ENCODE data around the gene TMCC3. TPM values are rescaled to one million over a fixed set of nuclear protein-coding genes. Genes with fewer than 3 reads are reported as not detected.
A peak's percentile ranks its signal among the peaks of the same experiment; 100 is the strongest.

Gene TMCC3
- total RNA-seq, 1 experiment from 2014 or later, result 1.9 TPM

GRCh38 chr12:94618995-94619695, 31.2 kb downstream of the TMCC3 start:
- Mint-ChIP-seq H3K9me3 (ENCODE audit: unreplicated experiment) (no peaks in the 10 kb centered on the region), H3K4me3 (ENCODE audit: unreplicated experiment) (peak overlapping the region; percentile 48), H3K4me1 (ENCODE audit: insufficient read depth, unreplicated experiment) (peaks cover 16% of the 10 kb centered on the region), H3K36me3 (ENCODE audit: insufficient read depth, unreplicated experiment) (no peaks in the 10 kb centered on the region), H3K27ac (ENCODE audit: low read depth, unreplicated experiment) (no peak overlapping the region), H3K27me3 (ENCODE audit: insufficient read depth, unreplicated experiment) (no peaks in the 10 kb centered on the region)
- TF ChIP-seq, protein P1, sequence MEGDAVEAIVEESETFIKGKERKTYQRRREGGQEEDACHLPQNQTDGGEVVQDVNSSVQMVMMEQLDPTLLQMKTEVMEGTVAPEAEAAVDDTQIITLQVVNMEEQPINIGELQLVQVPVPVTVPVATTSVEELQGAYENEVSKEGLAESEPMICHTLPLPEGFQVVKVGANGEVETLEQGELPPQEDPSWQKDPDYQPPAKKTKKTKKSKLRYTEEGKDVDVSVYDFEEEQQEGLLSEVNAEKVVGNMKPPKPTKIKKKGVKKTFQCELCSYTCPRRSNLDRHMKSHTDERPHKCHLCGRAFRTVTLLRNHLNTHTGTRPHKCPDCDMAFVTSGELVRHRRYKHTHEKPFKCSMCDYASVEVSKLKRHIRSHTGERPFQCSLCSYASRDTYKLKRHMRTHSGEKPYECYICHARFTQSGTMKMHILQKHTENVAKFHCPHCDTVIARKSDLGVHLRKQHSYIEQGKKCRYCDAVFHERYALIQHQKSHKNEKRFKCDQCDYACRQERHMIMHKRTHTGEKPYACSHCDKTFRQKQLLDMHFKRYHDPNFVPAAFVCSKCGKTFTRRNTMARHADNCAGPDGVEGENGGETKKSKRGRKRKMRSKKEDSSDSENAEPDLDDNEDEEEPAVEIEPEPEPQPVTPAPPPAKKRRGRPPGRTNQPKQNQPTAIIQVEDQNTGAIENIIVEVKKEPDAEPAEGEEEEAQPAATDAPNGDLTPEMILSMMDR (IDR thresholded peaks at IDR 0.05; ENCODE audit: unreplicated experiment), result no peak
- ChIA-PET POLR2A (interaction anchor here (0.6 to 5.0 kb wide), 5 partner anchors 18 to 681 kb away, joined by 3 to 32 read pairs (median 3); no protein-coding TSS in a partner anchor), CTCF (interaction anchor here (0.5 kb wide), 1 partner anchor 600 kb away, joined by 3 read pairs; no protein-coding TSS in a partner anchor)
- TSS peak; percentile 84 for BruUV-seq (replicated peaks)
- intact Hi-C loops (cut with micrococcal nuclease), result loop anchor here (1.0 kb wide), 2 partner anchors 21 to 25 kb away; no protein-coding TSS in a partner anchor
- DNase-seq (ENCODE audit: unreplicated experiment), result peak; percentile 94

DNA sequence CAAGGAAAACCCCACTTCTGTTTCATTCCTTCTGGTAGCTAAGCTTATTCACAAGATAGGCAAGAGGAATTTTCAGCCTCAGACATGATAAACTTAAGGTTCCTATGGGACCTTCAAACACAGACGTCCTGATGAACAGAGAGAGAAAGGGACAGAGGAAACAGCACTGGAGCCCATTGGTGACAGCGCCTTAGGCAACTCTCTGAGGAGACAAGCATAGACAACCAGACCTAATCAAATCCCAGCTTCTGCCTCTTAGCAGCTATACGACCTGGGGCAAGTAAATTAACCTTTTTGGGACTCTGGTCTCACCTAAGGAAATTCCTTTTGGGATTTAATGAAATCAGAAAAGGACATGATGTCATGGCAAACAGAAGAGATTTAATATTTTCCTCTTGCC, 33.3 kb downstream of the TMCC3 start:
- TF ChIP-seq, protein P1 (IDR thresholded peaks at IDR 0.05; ENCODE audit: unreplicated experiment), result no peak
- ChIA-PET CTCF (interaction anchor here (1.0 kb wide), 1 partner anchor 13 kb away, joined by 5 read pairs; no protein-coding TSS in a partner anchor), POLR2A (no interaction called here)
- Mint-ChIP-seq H3K27me3 (ENCODE audit: insufficient read depth, unreplicated experiment) (no peaks in the 10 kb centered on the region), H3K4me1 (ENCODE audit: insufficient read depth, unreplicated experiment) (peaks cover 15% of the 10 kb centered on the region), H3K36me3 (ENCODE audit: insufficient read depth, unreplicated experiment) (no peaks in the 10 kb centered on the region), H3K4me3 (ENCODE audit: unreplicated experiment) (no peak overlapping the region), H3K9me3 (ENCODE audit: unreplicated experiment) (no peaks in the 10 kb centered on the region), H3K27ac (ENCODE audit: low read depth, unreplicated experiment) (no peak overlapping the region)
- no TSS peak for BruUV-seq (replicated peaks)
- DNase-seq (ENCODE audit: unreplicated experiment), result no peak
- intact Hi-C loops (cut with micrococcal nuclease), result no loop called here

DNA sequence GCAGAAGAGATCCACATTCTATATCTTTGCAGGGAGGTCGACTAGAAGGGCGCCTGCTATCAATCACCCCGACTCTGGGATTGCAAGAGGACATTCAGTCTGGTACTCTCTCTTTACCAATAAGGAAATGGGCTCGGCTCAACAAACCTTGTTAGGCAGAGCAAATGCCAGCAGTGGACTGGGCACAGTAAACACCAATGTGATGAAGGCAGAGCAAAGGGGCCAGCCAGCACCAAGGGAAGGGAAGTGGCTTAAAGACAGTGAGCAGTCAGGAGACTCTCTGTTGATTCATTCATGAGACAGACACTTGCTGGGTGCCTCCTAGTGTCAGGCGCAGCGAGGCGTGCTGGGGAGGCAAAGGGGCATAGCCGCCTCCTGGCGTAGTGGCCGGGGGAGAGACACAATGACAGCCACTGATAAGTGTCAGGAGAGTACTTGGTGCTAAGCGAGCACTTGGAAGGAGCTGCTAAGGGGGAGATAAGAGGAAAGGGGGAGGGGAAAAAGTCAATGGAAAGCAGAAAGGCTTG, 34.1 kb downstream of the TMCC3 start:
- ChIA-PET POLR2A (interaction anchor here (0.9 to 1.9 kb wide), 3 partner anchors 21 to 55 kb away, joined by 3 to 16 read pairs (median 3); no protein-coding TSS in a partner anchor), CTCF (interaction anchor here (0.6 to 1.0 kb wide), 2 partner anchors 8 to 12 kb away, joined by 3 to 5 read pairs; no protein-coding TSS in a partner anchor)
- no peaks in the 10 kb centered on the region for H3K9me3 Mint-ChIP-seq (ENCODE audit: unreplicated experiment)
- peaks cover 6% of the 10 kb centered on the region for H3K4me1 Mint-ChIP-seq (ENCODE audit: insufficient read depth, unreplicated experiment)
- no peak overlapping the region for H3K4me3 Mint-ChIP-seq (ENCODE audit: unreplicated experiment)
- DNase-seq (ENCODE audit: unreplicated experiment), result peak; percentile 69
- TF ChIP-seq, protein P1 (IDR thresholded peaks at IDR 0.05; ENCODE audit: unreplicated experiment), result no peak
- intact Hi-C loops (cut with micrococcal nuclease), result no loop called here
- no peaks in the 10 kb centered on the region for H3K27me3 Mint-ChIP-seq (ENCODE audit: insufficient read depth, unreplicated experiment)
- no peaks in the 10 kb centered on the region for H3K36me3 Mint-ChIP-seq (ENCODE audit: insufficient read depth, unreplicated experiment)
- no peak overlapping the region for H3K27ac Mint-ChIP-seq (ENCODE audit: low read depth, unreplicated experiment)
- no TSS peak for BruUV-seq (replicated peaks)

Measured in MCF 10A (cell line).